Nephron progenitor cell (in vitro differentiated cells): Measurements from ENCODE around the gene NTRK3.

Experiments
- DNase-seq: peaks from one replicate; pipeline ENCODE4 v3.0.0; 2021
- H3K27ac Mint-ChIP-seq: 2 replicates; pipeline ENCODE4 v1.8.0; 2021; ENCODE audit warnings: mild to moderate bottlenecking, moderate library complexity, mixed read lengths
- H3K27me3 Mint-ChIP-seq: 2 replicates; pipeline ENCODE4 v1.8.0; 2021; ENCODE audit warnings: mild to moderate bottlenecking, low read depth, mixed read lengths; ENCODE audit not compliant: poor library complexity
- H3K36me3 Mint-ChIP-seq: 2 replicates; pipeline ENCODE4 v1.8.0; 2021; ENCODE audit warnings: low read depth, mixed read lengths
- H3K4me1 Mint-ChIP-seq: 2 replicates; pipeline ENCODE4 v1.8.0; 2021; ENCODE audit warnings: mixed read lengths
- H3K4me3 Mint-ChIP-seq: 2 replicates; pipeline ENCODE4 v1.8.0; 2021; ENCODE audit warnings: mild to moderate bottlenecking, moderate library complexity, mixed read lengths
- H3K9me3 Mint-ChIP-seq: 2 replicates; pipeline ENCODE4 v1.8.0; 2021; ENCODE audit warnings: mild to moderate bottlenecking, moderate library complexity, mixed read lengths
- CTCF ChIP-seq: fragments of 200-600 bp; sonication (generic); IDR thresholded peaks from 2 replicates; pipeline ENCODE4 v1.5.0; 2021; ENCODE audit warnings: antibody characterized with exemption

The NTRK3 gene

GRCh38 chr15:88067331-88067685 is 189.2 kb downstream of the NTRK3 start:
- H3K9me3 Mint-ChIP-seq = no peaks in the 10 kb centered on the region
- TF ChIP-seq CTCF = no peak

GRCh38 chr15:88066636-88067330 is 189.8 kb downstream of the NTRK3 start:
- H3K4me3 Mint-ChIP-seq = no peak overlapping the region
- TF ChIP-seq CTCF = no peak
- H3K36me3 Mint-ChIP-seq = no peaks in the 10 kb centered on the region
- peaks cover 30% of the 10 kb centered on the region for H3K27me3 Mint-ChIP-seq
- H3K27ac Mint-ChIP-seq = no peak overlapping the region
- no peaks in the 10 kb centered on the region for H3K4me1 Mint-ChIP-seq
- DNase-seq = no peak
- no peaks in the 10 kb centered on the region for H3K9me3 Mint-ChIP-seq

More at GRCh38 chr15:88067331-88067685, 189.2 kb downstream of the NTRK3 start:
- Mint-ChIP-seq H3K27ac (no peak overlapping the region), H3K4me3 (no peak overlapping the region), H3K36me3 (no peaks in the 10 kb centered on the region), H3K27me3 (peaks cover 34% of the 10 kb centered on the region), H3K4me1 (no peaks in the 10 kb centered on the region)
- no peak for DNase-seq

GRCh38 chr15:88061452-88061851 is 195.1 kb downstream of the NTRK3 start:
- Mint-ChIP-seq H3K4me1 (no peaks in the 10 kb centered on the region), H3K27me3 (no peaks in the 10 kb centered on the region), H3K36me3 (no peaks in the 10 kb centered on the region), H3K4me3 (no peak overlapping the region), H3K9me3 (no peaks in the 10 kb centered on the region), H3K27ac (no peak overlapping the region)
- no peak for DNase-seq
- no peak for TF ChIP-seq CTCF

- no peak for TF ChIP-seq CTCF
- Mint-ChIP-seq H3K4me1 (no peaks in the 10 kb centered on the region), H3K27ac (no peak overlapping the region), H3K36me3 (no peaks in the 10 kb centered on the region), H3K9me3 (no peaks in the 10 kb centered on the region), H3K27me3 (peaks cover 2% of the 10 kb centered on the region), H3K4me3 (no peak overlapping the region)
- no peak for DNase-seq
Observed at GRCh38 chr15:88060383-88060782, 196.2 kb downstream of the NTRK3 start.

- Mint-ChIP-seq H3K4me1 (no peaks in the 10 kb centered on the region), H3K27me3 (peaks cover 9% of the 10 kb centered on the region), H3K9me3 (no peaks in the 10 kb centered on the region), H3K27ac (no peak overlapping the region), H3K36me3 (no peaks in the 10 kb centered on the region), H3K4me3 (no peak overlapping the region)
- DNase-seq = no peak
- no peak for TF ChIP-seq CTCF
Observed at GRCh38 chr15:88057836-88058235, 198.7 kb downstream of the NTRK3 start.

GRCh38 chr15:88049506-88049905 is 207.0 kb downstream of the NTRK3 start:
- H3K36me3 Mint-ChIP-seq = no peaks in the 10 kb centered on the region
- TF ChIP-seq CTCF = no peak
- DNase-seq = no peak

More at GRCh38 chr15:88049506-88049905, 207.0 kb downstream of the NTRK3 start:
- Mint-ChIP-seq H3K27ac (no peak overlapping the region), H3K27me3 (peaks cover 8% of the 10 kb centered on the region), H3K4me1 (no peaks in the 10 kb centered on the region), H3K9me3 (no peaks in the 10 kb centered on the region), H3K4me3 (no peak overlapping the region)
